GM19395 (cell line): ENCODE measurements around the gene OR5K2.

Experiments used
- ATAC-seq: cut with Tn5 transposase; IDR thresholded peaks from one replicate; pipeline ENCODE4 v1.9.1; 2021; ENCODE audit warnings: mild to moderate bottlenecking, moderate library complexity; ENCODE audit not compliant: unreplicated experiment

Gene OR5K2

DNA sequence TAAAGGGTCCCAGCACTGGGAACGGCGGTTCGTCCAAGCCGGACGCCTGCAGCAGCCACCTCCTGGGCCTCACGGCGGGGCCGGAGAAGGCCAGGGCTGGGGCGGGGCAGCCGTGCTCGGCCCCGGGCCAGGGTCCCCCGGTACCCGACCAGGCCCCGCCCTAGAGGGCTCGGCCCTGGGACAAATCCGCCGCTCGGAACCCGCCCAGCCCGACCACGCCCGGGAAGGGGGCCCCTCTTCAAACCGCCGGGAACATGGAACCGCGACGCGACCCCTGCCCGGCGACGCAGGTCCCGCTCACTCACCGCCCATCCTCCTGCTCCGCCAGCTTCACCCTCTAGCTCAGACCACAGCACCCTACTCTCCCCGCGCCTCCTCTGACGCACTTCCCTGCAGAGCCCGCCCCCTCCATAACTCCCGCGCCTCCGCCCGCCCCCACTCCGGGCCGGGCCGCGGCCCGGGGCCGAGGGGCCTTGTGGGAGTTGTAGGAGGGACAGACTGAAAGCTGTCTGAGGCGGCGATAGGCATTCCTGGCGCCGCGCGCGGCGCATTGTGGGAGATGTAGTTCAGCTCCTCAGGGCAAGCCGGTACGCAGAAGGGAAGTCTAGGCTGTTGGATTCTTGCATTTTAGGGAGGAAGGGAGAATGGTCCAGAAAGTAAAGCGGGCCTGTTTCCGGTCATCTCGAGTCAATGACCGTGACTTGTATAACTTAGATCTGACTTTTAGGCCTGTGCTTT is 25.2 kb downstream of the OR5K2 start, which contains the start of gene CLDND1:
TSS of gene CLDND1 (minus strand) at position 359 of the 738 bp plus-strand sequence. CDS start 1,478 bp downstream, outside the sequence.
- ATAC-seq: peak; percentile 88

GRCh38 chr3:98525494-98525893 is 28.0 kb downstream of the OR5K2 start:
- ATAC-seq: no peak

DNA sequence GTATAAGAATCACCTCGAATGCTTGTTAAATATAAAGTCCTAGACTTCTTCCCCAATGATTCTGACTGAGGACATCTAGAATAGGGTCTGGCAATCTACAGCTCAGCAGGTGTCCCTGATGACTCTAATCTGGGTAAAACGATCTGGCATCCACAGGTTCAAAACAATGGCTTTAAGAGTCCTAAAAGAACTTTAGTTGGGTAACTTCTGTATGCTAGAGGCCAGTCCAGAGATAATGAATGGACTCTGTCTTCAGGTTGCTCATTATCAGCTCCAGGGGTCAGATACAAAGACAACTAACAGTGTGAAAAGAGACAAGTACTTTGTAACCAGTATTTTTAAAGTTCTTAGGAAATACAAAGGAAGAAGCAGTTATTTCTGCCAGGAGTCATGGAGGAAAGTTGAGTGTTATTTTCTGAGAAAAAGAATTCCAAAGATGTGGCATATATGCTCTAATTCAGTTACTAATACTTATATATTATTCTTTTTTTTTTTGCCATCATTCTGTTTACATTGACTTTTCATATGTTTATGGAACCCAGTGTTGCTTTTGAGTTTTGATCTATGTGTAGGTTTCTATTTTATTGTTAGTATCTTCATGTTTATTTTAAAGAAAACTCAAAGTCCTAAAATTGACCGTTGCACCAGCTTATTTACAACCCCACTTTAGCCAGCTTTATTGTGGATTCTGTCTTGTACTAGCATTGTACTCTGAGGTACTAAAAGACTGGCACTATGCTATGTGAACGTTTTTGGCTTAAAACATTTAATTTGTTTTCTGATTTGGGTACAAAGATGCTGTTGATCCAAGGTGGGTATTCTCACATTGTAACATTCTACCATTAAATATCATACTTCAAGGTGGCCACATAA is 31.2 kb downstream of the OR5K2 start:
- ATAC-seq: no peak

- ATAC-seq: no peak
Observed at GRCh38 chr3:98529856-98530459, 32.5 kb downstream of the OR5K2 start.

- no peak for ATAC-seq
Observed at GRCh38 chr3:98530676-98531075, 33.2 kb downstream of the OR5K2 start.

DNA sequence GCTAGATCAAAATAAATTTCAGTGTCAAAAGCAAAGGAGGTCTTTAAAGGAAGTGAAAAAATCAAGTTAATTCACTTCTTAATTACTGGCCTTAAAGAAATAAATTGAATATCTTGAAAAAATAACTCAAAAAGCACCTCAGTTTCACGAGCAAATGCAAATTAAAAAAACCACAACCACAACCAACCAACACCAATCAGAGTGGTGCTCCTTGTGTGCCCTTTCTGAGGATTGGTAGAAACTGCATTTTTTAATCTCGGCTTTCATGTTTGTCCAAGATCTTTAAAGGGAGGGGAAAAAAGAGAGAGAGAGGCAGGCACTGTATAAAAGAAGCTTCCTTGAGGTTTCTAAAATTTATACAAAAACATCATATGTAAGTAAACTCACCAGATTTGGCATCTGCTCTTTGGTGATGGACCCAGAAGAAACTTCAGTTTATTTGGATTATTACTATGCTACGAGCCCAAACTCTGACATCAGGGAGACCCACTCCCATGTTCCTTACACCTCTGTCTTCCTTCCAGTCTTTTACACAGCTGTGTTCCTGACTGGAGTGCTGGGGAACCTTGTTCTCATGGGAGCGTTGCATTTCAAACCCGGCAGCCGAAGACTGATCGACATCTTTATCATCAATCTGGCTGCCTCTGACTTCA is 34.3 kb downstream of the OR5K2 start, which contains the start of gene GPR15:
TSS of gene GPR15 (plus strand) at position 357 of the 653 bp plus-strand sequence. CDS start at position 413, 56 bp downstream.
- peak; percentile 38 for ATAC-seq

GRCh38 chr3:98532275-98532637 is 34.8 kb downstream of the OR5K2 start:
- ATAC-seq: peak; percentile 1

- ATAC-seq: no peak
Observed at GRCh38 chr3:98532709-98533571, 35.5 kb downstream of the OR5K2 start.

GRCh38 chr3:98534168-98534567 is 36.7 kb downstream of the OR5K2 start:
- no peak for ATAC-seq

DNA sequence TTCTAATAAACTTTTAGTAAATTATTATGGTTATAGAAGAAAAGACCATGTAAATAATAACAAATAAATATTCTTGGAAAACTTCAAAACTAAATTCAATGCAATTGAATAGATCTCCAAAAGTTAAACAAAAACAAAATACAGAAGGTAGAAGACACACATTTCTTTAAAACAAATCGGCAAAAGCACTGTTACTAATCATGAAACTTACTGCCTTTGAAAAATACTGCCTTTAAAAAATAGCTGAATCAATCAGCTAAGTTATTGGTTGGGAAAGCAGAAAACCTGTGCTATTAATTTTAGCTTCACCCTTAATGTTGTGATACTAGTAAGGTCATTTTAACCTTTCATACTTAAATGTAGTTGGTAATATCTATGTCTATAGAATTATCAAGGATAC is 37.3 kb downstream of the OR5K2 start:
- ATAC-seq: no peak

DNA sequence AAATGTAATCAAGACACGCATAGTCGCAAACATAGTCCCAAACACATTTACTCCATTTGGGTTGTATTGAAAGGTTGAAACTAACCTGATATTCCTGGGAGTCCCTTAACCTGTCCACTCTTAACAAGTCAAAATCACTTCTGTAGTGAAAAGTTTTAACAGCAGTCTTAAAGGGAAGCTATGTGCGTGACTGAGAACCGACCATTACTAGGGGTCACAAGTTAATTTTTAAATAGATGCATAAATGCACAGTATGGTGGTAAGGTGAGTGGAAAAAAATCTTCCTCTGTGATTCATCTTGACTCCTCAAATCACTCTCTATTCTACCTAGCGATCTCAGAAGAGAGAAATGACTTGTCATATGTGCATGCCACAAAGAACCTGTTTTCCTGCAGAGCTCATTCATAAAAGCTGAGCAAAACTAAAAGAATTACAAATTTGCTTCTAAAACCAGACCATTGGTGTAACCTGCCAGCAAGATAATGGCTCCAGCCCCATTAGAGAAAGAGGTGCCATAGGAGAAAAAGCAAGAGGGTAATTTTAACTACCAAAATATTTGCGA is 39.1 kb downstream of the OR5K2 start:
- peak; percentile 75 for ATAC-seq

DNA sequence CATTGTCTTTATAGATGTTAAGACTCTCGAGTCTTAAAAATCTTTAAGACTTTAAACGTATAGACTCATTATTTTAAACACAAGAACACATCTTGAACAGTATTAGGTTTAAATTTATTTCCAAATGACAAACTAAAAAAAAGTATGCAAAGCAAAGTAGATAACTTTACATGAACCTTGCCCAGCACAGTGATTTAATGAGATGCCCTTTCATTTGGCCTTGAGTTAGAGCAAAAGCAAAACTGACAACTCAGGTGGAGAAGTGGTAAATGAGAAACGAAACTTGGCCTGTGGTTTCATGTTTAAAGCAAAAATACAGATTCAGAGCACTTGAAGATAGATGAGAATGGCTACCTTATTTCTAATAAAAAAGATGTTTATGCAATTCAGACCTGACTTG is 42.9 kb downstream of the OR5K2 start:
- peak; percentile 52 for ATAC-seq

- peak; percentile 19 for ATAC-seq
Observed at GRCh38 chr3:98541695-98542094, 44.2 kb downstream of the OR5K2 start.

DNA sequence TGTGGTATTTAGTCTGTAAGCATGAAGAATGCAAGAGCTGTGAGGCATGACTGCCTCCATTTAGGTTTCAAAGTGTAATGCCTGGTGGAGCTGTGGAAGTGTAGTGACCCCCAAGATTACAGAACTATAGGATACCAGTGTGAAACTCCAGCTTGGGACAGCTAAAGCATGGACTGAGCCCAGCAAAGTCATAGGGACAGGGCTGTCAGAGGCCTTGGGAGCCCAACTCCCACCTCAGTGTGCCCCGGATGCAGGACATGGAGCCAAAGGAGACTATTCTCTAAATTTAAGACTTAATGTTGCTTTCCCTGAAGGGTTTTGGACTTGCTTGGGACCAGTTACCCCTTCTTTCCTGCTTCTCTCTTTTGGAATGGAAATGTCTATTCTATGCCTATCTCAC is 45.1 kb downstream of the OR5K2 start:
- no peak for ATAC-seq

- ATAC-seq: peak; percentile 58
Observed at GRCh38 chr3:98545940-98546339, 48.5 kb downstream of the OR5K2 start.
